ENCODE data around the gene ARL8A.
A peak's percentile ranks its signal among the peaks of the same experiment; 100 is the strongest.

Gene ARL8A

GRCh38 chr1:202189001-202189790 is 44.7 kb upstream of the ARL8A start:
- Histone ChIP-seq H2AFZ (ENCODE audit: low read length) (no peak overlapping the region), H3K36me3 (replicated peaks in 1 of 2; ENCODE audit: control insufficient read depth in 2 of 2, insufficient read depth in 2 of 2, low read length in 2 of 2) (no peaks in the 10 kb centered on the region), H3K4me1 (ENCODE audit: control insufficient read depth in 2 of 2, insufficient read depth in 1 of 2, low read depth in 1 of 2, low read length in 2 of 2) (peaks cover 0 to 17% of the 10 kb centered on the region in 2 donors), H3K27me3 (ENCODE audit: control insufficient read depth in 3 of 3, insufficient read depth in 3 of 3, low read depth in 1 of 3, low read length in 3 of 3) (peaks cover 6 to 26% (median 12%) of the 10 kb centered on the region in 3 experiments), H3K14ac (ENCODE audit: low read length) (no peak overlapping the region), H3K9me3 (replicated peaks in 1 of 2; ENCODE audit: control insufficient read depth in 2 of 2, insufficient read depth in 1 of 2, low read depth in 1 of 2, low read length in 2 of 2) (no peaks in the 10 kb centered on the region), H4K8ac (ENCODE audit: low read depth, low read length) (no peak overlapping the region), H2BK12ac (ENCODE audit: low read length) (no peak overlapping the region), H2BK120ac (ENCODE audit: low read depth, low read length) (no peak overlapping the region), H3K27ac (replicated peaks; ENCODE audit: low read length) (no peak overlapping the region), H3K4ac (ENCODE audit: low read length) (no peak overlapping the region), H4K91ac (ENCODE audit: low read depth, low read length, poor library complexity) (no peak overlapping the region), H3K9ac (ENCODE audit: low read depth, low read length, poor library complexity) (no peak overlapping the region), H3K18ac (ENCODE audit: low read length) (peak overlapping the region; percentile 72), H3K4me2 (ENCODE audit: insufficient read depth, low read length, poor library complexity, severe bottlenecking) (no peak overlapping the region), H2BK15ac (ENCODE audit: low read length) (no peak overlapping the region), H2AK5ac (ENCODE audit: low read depth, low read length) (no peak overlapping the region), H2BK5ac (ENCODE audit: low read length) (no peak overlapping the region), H3K23ac (ENCODE audit: low read depth, low read length, poor library complexity) (no peak overlapping the region), H3K79me1 (ENCODE audit: low read depth, low read length) (no peaks in the 10 kb centered on the region), H3K4me3 (ENCODE audit: low read length in 2 of 2) (no peak overlapping the region)
- peak; percentile 69 for DNase-seq (ENCODE audit: low spot score)
- WGBS, 2 donors (ENCODE audit: extremely low coverage in 2 of 2, insufficient read length in 2 of 2, insufficient replicate concordance in 1 of 2), result no CpG with 5 or more reads among the region's 20 CpGs

- no peak overlapping the region for H2AFZ ChIP-seq (ENCODE audit: low read length)
- no peak overlapping the region for H3K4ac ChIP-seq (ENCODE audit: low read length)
- H3K23ac ChIP-seq (ENCODE audit: low read depth, low read length, poor library complexity), result peak overlapping the region; percentile 34
- H3K9me3 ChIP-seq (replicated peaks in 1 of 2; ENCODE audit: control insufficient read depth in 2 of 2, insufficient read depth in 1 of 2, low read depth in 1 of 2, low read length in 2 of 2), result no peaks in the 10 kb centered on the region
- H2BK12ac ChIP-seq (ENCODE audit: low read length), result peak overlapping the region; percentile 63
- H3K18ac ChIP-seq (ENCODE audit: low read length), result no peak overlapping the region
- no peak overlapping the region for H3K4me3 ChIP-seq (ENCODE audit: low read length in 2 of 2)
- H3K4me1 ChIP-seq (ENCODE audit: control insufficient read depth in 2 of 2, insufficient read depth in 1 of 2, low read depth in 1 of 2, low read length in 2 of 2), result peaks cover 0 to 11% of the 10 kb centered on the region in 2 donors
- H4K8ac ChIP-seq (ENCODE audit: low read depth, low read length), result no peak overlapping the region
- H3K36me3 ChIP-seq (replicated peaks in 1 of 2; ENCODE audit: control insufficient read depth in 2 of 2, insufficient read depth in 2 of 2, low read length in 2 of 2), result no peaks in the 10 kb centered on the region
- peak overlapping the region; percentile 96 for H2AK5ac ChIP-seq (ENCODE audit: low read depth, low read length)
- H2BK15ac ChIP-seq (ENCODE audit: low read length), result peak overlapping the region; percentile 95
- H3K4me2 ChIP-seq (ENCODE audit: insufficient read depth, low read length, poor library complexity, severe bottlenecking), result no peak overlapping the region
- H4K91ac ChIP-seq (ENCODE audit: low read depth, low read length, poor library complexity), result no peak overlapping the region
- H3K27me3 ChIP-seq (ENCODE audit: control insufficient read depth in 3 of 3, insufficient read depth in 3 of 3, low read depth in 1 of 3, low read length in 3 of 3), result peaks cover 0 to 22% (median 0%) of the 10 kb centered on the region in 3 experiments
- H3K27ac ChIP-seq (replicated peaks; ENCODE audit: low read length), result no peak overlapping the region
- DNase-seq (ENCODE audit: low spot score), result no peak
- H3K79me1 ChIP-seq (ENCODE audit: low read depth, low read length), result no peaks in the 10 kb centered on the region
- H3K9ac ChIP-seq (ENCODE audit: low read depth, low read length, poor library complexity), result no peak overlapping the region
- WGBS, 2 donors (ENCODE audit: extremely low coverage in 2 of 2, insufficient read length in 2 of 2, insufficient replicate concordance in 1 of 2), result no CpG with 5 or more reads among the region's 8 CpGs
- H2BK5ac ChIP-seq (ENCODE audit: low read length), result peak overlapping the region; percentile 29
- H3K14ac ChIP-seq (ENCODE audit: low read length), result no peak overlapping the region
- H2BK120ac ChIP-seq (ENCODE audit: low read depth, low read length), result no peak overlapping the region
These were observed 43.3 kb upstream of the ARL8A start for GRCh38 chr1:202187697-202188407.

- H3K23ac ChIP-seq (ENCODE audit: low read depth, low read length, poor library complexity), result no peak overlapping the region
- H2BK12ac ChIP-seq (ENCODE audit: low read length), result peak overlapping the region; percentile 53
- no peak overlapping the region for H3K4me3 ChIP-seq (ENCODE audit: low read length in 2 of 2)
- no peaks in the 10 kb centered on the region for H3K9me3 ChIP-seq (replicated peaks in 1 of 2; ENCODE audit: control insufficient read depth in 2 of 2, insufficient read depth in 1 of 2, low read depth in 1 of 2, low read length in 2 of 2)
- H3K4me1 ChIP-seq (ENCODE audit: control insufficient read depth in 2 of 2, insufficient read depth in 1 of 2, low read depth in 1 of 2, low read length in 2 of 2), result peaks cover 0 to 10% of the 10 kb centered on the region in 2 donors
- no peak overlapping the region for H4K8ac ChIP-seq (ENCODE audit: low read depth, low read length)
- H3K9ac ChIP-seq (ENCODE audit: low read depth, low read length, poor library complexity), result peak overlapping the region; percentile 60
- H3K36me3 ChIP-seq (replicated peaks in 1 of 2; ENCODE audit: control insufficient read depth in 2 of 2, insufficient read depth in 2 of 2, low read length in 2 of 2), result no peaks in the 10 kb centered on the region
- no peak overlapping the region for H2BK120ac ChIP-seq (ENCODE audit: low read depth, low read length)
- no peak overlapping the region for H2AFZ ChIP-seq (ENCODE audit: low read length)
- no CpG with 5 or more reads among the region's 8 CpGs for WGBS, 2 donors (ENCODE audit: extremely low coverage in 2 of 2, insufficient read length in 2 of 2, insufficient replicate concordance in 1 of 2)
- H3K79me1 ChIP-seq (ENCODE audit: low read depth, low read length), result no peaks in the 10 kb centered on the region
- H3K27me3 ChIP-seq (ENCODE audit: control insufficient read depth in 3 of 3, insufficient read depth in 3 of 3, low read depth in 1 of 3, low read length in 3 of 3), result peaks cover 0 to 24% (median 0%) of the 10 kb centered on the region in 3 experiments
- peak overlapping the region; percentile 95 for H2BK15ac ChIP-seq (ENCODE audit: low read length)
- H3K4me2 ChIP-seq (ENCODE audit: insufficient read depth, low read length, poor library complexity, severe bottlenecking), result no peak overlapping the region
- H3K14ac ChIP-seq (ENCODE audit: low read length), result no peak overlapping the region
- H3K27ac ChIP-seq (replicated peaks; ENCODE audit: low read length), result no peak overlapping the region
- peak overlapping the region; percentile 96 for H2AK5ac ChIP-seq (ENCODE audit: low read depth, low read length)
- no peak for DNase-seq (ENCODE audit: low spot score)
- H4K91ac ChIP-seq (ENCODE audit: low read depth, low read length, poor library complexity), result no peak overlapping the region
- H3K4ac ChIP-seq (ENCODE audit: low read length), result no peak overlapping the region
- peak overlapping the region; percentile 27 for H3K18ac ChIP-seq (ENCODE audit: low read length)
- peak overlapping the region; percentile 2 for H2BK5ac ChIP-seq (ENCODE audit: low read length)
These were observed 42.6 kb upstream of the ARL8A start for GRCh38 chr1:202187041-202187671.

GRCh38 chr1:202186327-202186726 is 41.8 kb upstream of the ARL8A start:
- peak overlapping the region; percentile 96 for H2AK5ac ChIP-seq (ENCODE audit: low read depth, low read length)
- no peak overlapping the region for H3K4ac ChIP-seq (ENCODE audit: low read length)
- no peak overlapping the region for H2BK12ac ChIP-seq (ENCODE audit: low read length)
- no peak overlapping the region for H4K8ac ChIP-seq (ENCODE audit: low read depth, low read length)
- H3K4me2 ChIP-seq (ENCODE audit: insufficient read depth, low read length, poor library complexity, severe bottlenecking), result no peak overlapping the region
- H3K27me3 ChIP-seq (ENCODE audit: control insufficient read depth in 3 of 3, insufficient read depth in 3 of 3, low read depth in 1 of 3, low read length in 3 of 3), result peaks cover 0 to 32% (median 0%) of the 10 kb centered on the region in 3 experiments
- no peak overlapping the region for H3K27ac ChIP-seq (replicated peaks; ENCODE audit: low read length)
- H3K36me3 ChIP-seq (replicated peaks in 1 of 2; ENCODE audit: control insufficient read depth in 2 of 2, insufficient read depth in 2 of 2, low read length in 2 of 2), result no peaks in the 10 kb centered on the region
- H2BK120ac ChIP-seq (ENCODE audit: low read depth, low read length), result no peak overlapping the region
- H3K4me3 ChIP-seq (ENCODE audit: low read length in 2 of 2), result no peak overlapping the region
- no peaks in the 10 kb centered on the region for H3K79me1 ChIP-seq (ENCODE audit: low read depth, low read length)
- peaks cover 0 to 10% of the 10 kb centered on the region in 2 donors for H3K4me1 ChIP-seq (ENCODE audit: control insufficient read depth in 2 of 2, insufficient read depth in 1 of 2, low read depth in 1 of 2, low read length in 2 of 2)
- H3K23ac ChIP-seq (ENCODE audit: low read depth, low read length, poor library complexity), result no peak overlapping the region
- H3K14ac ChIP-seq (ENCODE audit: low read length), result no peak overlapping the region
- peak overlapping the region; percentile 19 for H2BK15ac ChIP-seq (ENCODE audit: low read length)
- no peak overlapping the region for H4K91ac ChIP-seq (ENCODE audit: low read depth, low read length, poor library complexity)
- no peaks in the 10 kb centered on the region for H3K9me3 ChIP-seq (replicated peaks in 1 of 2; ENCODE audit: control insufficient read depth in 2 of 2, insufficient read depth in 1 of 2, low read depth in 1 of 2, low read length in 2 of 2)
- H2AFZ ChIP-seq (ENCODE audit: low read length), result no peak overlapping the region
- H3K9ac ChIP-seq (ENCODE audit: low read depth, low read length, poor library complexity), result no peak overlapping the region
- peak overlapping the region; percentile 2 for H2BK5ac ChIP-seq (ENCODE audit: low read length)
- no peak for DNase-seq (ENCODE audit: low spot score)
- no CpG with 5 or more reads among the region's 7 CpGs for WGBS, 2 donors (ENCODE audit: extremely low coverage in 2 of 2, insufficient read length in 2 of 2, insufficient replicate concordance in 1 of 2)
- H3K18ac ChIP-seq (ENCODE audit: low read length), result no peak overlapping the region
